Muscle layer of colon (tissue), 2 donors: Measurements from ENCODE around the gene VPS13A.
"Not testable (repeated sequence)": the region's sequence is repeated elsewhere in the genome, so short reads cannot be mapped to it uniquely, and the experiment has no call there.

Experiments used
- H3K27ac ChIP-seq: one replicate; pipeline ENCODE4 v1.7.0; 2013; ENCODE audit warnings: low read depth, mild to moderate bottlenecking, low read length, moderate library complexity
- H3K27me3 ChIP-seq, 2 donors: one replicate each; pipeline ENCODE4 v1.7.0; 2013; ENCODE audit warnings: low read length in 2 of 2, mild to moderate bottlenecking in 2 of 2; ENCODE audit not compliant: insufficient read depth in 2 of 2, control insufficient read depth in 1 of 2
- H3K36me3 ChIP-seq: one replicate; pipeline ENCODE4 v1.7.0; 2013; ENCODE audit warnings: mild to moderate bottlenecking, low read length; ENCODE audit not compliant: insufficient read depth
- H3K4me1 ChIP-seq: one replicate; pipeline ENCODE4 v1.7.0; 2013; ENCODE audit warnings: mild to moderate bottlenecking, low read length; ENCODE audit not compliant: insufficient read depth
- H3K4me3 ChIP-seq, 2 donors: one replicate each; pipeline ENCODE4 v1.7.0; 2013; ENCODE audit warnings: low read length in 2 of 2, low read depth in 1 of 2, mild to moderate bottlenecking in 1 of 2, moderate library complexity in 1 of 2
- H3K9ac ChIP-seq: one replicate; pipeline ENCODE4 v1.7.0; 2013; ENCODE audit warnings: low read length
- H3K9me3 ChIP-seq: one replicate; pipeline ENCODE4 v1.7.0; 2013; ENCODE audit warnings: mild to moderate bottlenecking, low read length
- donor health status: abdominal sarcoma.
- donor health status: Adenocarcinoma of cecum.

VPS13A gene

DNA sequence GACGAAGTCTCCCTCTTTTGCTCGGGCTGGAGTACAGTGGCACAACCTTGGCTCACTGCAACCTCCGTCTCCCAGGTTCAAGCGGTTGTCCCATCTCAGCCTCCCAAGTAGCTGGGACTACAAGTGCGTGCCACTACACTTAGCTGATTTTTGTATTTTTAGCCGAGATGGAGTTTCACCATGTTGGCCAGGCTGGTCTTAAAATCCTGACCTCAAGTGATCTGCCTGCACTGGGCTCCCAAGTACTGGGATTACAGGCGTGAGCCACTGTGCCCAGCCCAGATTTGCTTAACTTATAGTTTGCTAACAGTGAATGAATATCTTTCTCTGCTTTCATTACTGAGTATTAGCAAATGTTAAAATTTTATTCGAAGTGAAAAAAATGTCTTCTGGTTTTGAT, 84.3 kb downstream of the VPS13A start:
- no peak overlapping the region for H3K27ac ChIP-seq
- no peak overlapping the region for H3K9ac ChIP-seq

DNA sequence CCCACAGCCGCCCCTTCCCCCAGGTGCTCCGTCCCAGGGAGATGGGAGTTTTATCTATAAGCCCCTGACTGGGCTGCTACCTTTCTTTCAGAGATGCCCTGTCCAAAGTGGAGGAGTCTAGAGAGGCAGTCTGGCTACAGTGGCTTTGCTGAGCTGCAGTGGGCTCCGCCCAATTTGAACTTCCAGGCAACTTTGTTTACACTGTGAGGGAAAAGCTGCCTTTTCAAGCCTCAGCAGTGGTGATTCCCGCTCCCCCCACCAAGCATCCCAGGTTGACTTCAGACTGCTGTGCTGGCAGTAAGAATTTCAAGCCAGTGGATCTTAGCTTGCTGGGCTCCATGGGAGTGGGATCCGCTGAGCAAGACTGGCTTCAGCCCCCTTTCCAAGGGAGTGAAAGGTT, 90.4 kb downstream of the VPS13A start:
- not testable (repeated sequence) for H3K4me3 ChIP-seq, H3K4me1 ChIP-seq, H3K36me3 ChIP-seq, H3K27me3 ChIP-seq, H3K9ac ChIP-seq, H3K9me3 ChIP-seq, H3K27ac ChIP-seq

More for the DNA sequence above, 84.3 kb downstream of the VPS13A start:
- H3K27me3 ChIP-seq, result no peaks in the 10 kb centered on the region
- no peak overlapping the region for H3K4me3 ChIP-seq
- no peaks in the 10 kb centered on the region for H3K36me3 ChIP-seq
- no peaks in the 10 kb centered on the region for H3K4me1 ChIP-seq
- H3K9me3 ChIP-seq, result no peaks in the 10 kb centered on the region

- H3K9me3 ChIP-seq, result no peaks in the 10 kb centered on the region
- H3K4me3 ChIP-seq, result no peak overlapping the region
- H3K4me1 ChIP-seq, result no peaks in the 10 kb centered on the region
- no peak overlapping the region for H3K9ac ChIP-seq
- H3K27me3 ChIP-seq, result no peaks in the 10 kb centered on the region
- peaks cover 6% of the 10 kb centered on the region for H3K36me3 ChIP-seq
- H3K27ac ChIP-seq, result no peak overlapping the region
Measured at GRCh38 chr9:77271023-77271690, 93.8 kb downstream of the VPS13A start.

GRCh38 chr9:77276799-77277198, 99.5 kb downstream of the VPS13A start:
- Histone ChIP-seq H3K36me3 (peaks cover 6% of the 10 kb centered on the region), H3K4me3 (no peak overlapping the region), H3K9ac (no peak overlapping the region), H3K27me3 (no peaks in the 10 kb centered on the region), H3K27ac (no peak overlapping the region), H3K9me3 (no peaks in the 10 kb centered on the region), H3K4me1 (no peaks in the 10 kb centered on the region)

DNA sequence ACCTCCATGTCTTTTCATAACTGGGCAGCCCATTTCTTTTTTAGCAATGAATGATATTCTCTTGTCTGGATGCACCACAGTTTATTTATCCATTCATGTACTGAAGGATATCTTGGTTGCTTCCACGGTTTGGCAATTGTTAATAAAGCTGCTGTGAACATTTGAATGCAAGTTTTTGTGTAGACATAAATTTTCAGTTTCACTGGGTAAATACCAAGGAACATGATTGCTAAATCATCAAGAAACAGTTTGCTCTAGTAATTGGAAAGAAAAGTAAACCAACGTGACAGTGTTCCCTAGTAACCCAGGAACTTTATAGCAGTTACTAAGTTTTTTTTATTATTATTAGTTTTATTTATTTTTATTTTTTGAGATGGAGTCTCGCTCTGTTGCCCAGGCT, 100.4 kb downstream of the VPS13A start:
- Histone ChIP-seq H3K36me3 (peaks cover 6% of the 10 kb centered on the region), H3K4me3 (no peak overlapping the region), H3K9ac (no peak overlapping the region), H3K4me1 (no peaks in the 10 kb centered on the region), H3K9me3 (no peaks in the 10 kb centered on the region), H3K27me3 (no peaks in the 10 kb centered on the region), H3K27ac (no peak overlapping the region)

DNA sequence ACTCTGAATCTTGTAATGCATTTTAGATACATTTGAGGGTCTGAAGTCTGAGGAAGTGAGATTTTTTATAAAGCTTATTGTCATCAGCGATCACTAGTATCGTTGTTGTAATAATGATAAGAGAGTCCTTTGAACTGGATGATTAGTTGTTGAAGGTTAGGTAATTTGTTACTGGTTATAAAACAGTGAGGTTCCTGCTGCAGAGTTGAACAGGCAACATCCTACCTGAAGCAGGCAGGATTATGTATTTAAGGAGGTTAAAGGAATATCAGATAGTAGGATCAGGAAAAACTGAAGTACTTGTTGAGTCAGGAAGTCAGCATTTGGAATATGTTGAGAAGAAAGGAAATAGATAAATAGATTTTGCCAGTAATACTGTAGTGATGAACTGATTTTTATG, 106.7 kb downstream of the VPS13A start:
- no peak overlapping the region for H3K9ac ChIP-seq
- no peaks in the 10 kb centered on the region for H3K36me3 ChIP-seq
- H3K27ac ChIP-seq, result no peak overlapping the region
- no peaks in the 10 kb centered on the region for H3K27me3 ChIP-seq
- no peaks in the 10 kb centered on the region for H3K4me1 ChIP-seq
- H3K4me3 ChIP-seq, result no peak overlapping the region
- H3K9me3 ChIP-seq, result no peaks in the 10 kb centered on the region

GRCh38 chr9:77284616-77285015, 107.3 kb downstream of the VPS13A start:
- Histone ChIP-seq H3K4me3 (no peak overlapping the region), H3K27me3 (no peaks in the 10 kb centered on the region), H3K9me3 (no peaks in the 10 kb centered on the region), H3K4me1 (no peaks in the 10 kb centered on the region), H3K9ac (no peak overlapping the region), H3K36me3 (no peaks in the 10 kb centered on the region), H3K27ac (no peak overlapping the region)

GRCh38 chr9:77290373-77290772, 113.0 kb downstream of the VPS13A start:
- no peaks in the 10 kb centered on the region for H3K27me3 ChIP-seq
- H3K4me3 ChIP-seq, result no peak overlapping the region
- H3K36me3 ChIP-seq, result no peaks in the 10 kb centered on the region
- H3K9ac ChIP-seq, result no peak overlapping the region
- H3K27ac ChIP-seq, result no peak overlapping the region
- no peaks in the 10 kb centered on the region for H3K4me1 ChIP-seq
- no peaks in the 10 kb centered on the region for H3K9me3 ChIP-seq

DNA sequence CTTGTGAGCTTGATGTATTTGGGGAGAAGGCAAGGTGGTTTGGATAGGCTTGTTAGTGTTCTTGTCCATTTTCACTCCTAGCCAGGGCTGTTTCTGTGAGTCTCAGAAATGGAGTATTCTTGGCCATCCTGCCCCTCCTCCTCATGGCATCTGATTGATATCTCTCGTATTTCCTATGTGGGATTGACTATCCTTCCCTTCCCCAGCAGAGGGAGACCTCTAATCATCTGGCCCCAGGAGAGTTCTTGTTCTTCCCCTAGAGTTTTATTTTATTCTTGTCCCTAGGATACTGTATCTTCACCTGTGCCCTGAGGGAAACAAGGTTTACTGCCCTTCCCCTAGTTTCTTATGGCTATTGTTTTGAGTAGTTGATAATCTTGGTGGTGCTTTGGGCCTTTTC, 114.4 kb downstream of the VPS13A start:
- no peak overlapping the region for H3K4me3 ChIP-seq
- no peaks in the 10 kb centered on the region for H3K36me3 ChIP-seq
- H3K27ac ChIP-seq, result no peak overlapping the region
- H3K9ac ChIP-seq, result no peak overlapping the region
- H3K9me3 ChIP-seq, result no peaks in the 10 kb centered on the region
- H3K4me1 ChIP-seq, result no peaks in the 10 kb centered on the region
- no peaks in the 10 kb centered on the region for H3K27me3 ChIP-seq

DNA sequence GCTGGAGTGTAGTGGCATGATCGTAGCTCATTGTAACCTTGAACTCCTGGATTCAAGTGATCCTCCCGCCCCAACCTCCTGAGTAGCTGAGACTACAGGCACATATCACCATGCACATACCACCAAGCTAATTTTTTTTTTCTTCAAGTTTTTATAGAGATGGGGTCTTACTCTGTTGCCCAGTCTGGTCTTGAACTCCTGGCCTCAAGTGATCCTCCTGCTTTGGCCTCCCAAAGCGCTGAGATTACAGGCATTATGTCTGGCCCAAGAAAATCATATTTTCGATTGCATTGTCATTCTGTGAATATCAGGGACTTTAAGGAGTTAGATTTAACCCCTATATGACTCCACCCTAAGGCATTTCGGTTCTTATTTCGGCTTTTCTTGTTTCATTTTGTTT, 116.6 kb downstream of the VPS13A start:
- no peaks in the 10 kb centered on the region for H3K9me3 ChIP-seq
- H3K9ac ChIP-seq, result no peak overlapping the region
- H3K27ac ChIP-seq, result no peak overlapping the region
- no peak overlapping the region for H3K4me3 ChIP-seq
- H3K4me1 ChIP-seq, result no peaks in the 10 kb centered on the region
- H3K36me3 ChIP-seq, result no peaks in the 10 kb centered on the region
- H3K27me3 ChIP-seq, result no peaks in the 10 kb centered on the region

- no peaks in the 10 kb centered on the region for H3K27me3 ChIP-seq
- no peak overlapping the region for H3K9ac ChIP-seq
- no peak overlapping the region for H3K4me3 ChIP-seq
- H3K9me3 ChIP-seq, result no peaks in the 10 kb centered on the region
- no peaks in the 10 kb centered on the region for H3K36me3 ChIP-seq
- H3K27ac ChIP-seq, result no peak overlapping the region
- no peaks in the 10 kb centered on the region for H3K4me1 ChIP-seq
Measured at GRCh38 chr9:77304543-77304942, 127.2 kb downstream of the VPS13A start.

- H3K4me3 ChIP-seq, result no peak overlapping the region
- H3K27ac ChIP-seq, result no peak overlapping the region
- no peaks in the 10 kb centered on the region for H3K27me3 ChIP-seq
- H3K9me3 ChIP-seq, result no peaks in the 10 kb centered on the region
- no peaks in the 10 kb centered on the region for H3K36me3 ChIP-seq
- no peak overlapping the region for H3K9ac ChIP-seq
- no peaks in the 10 kb centered on the region for H3K4me1 ChIP-seq
Measured at GRCh38 chr9:77305622-77306400, 128.5 kb downstream of the VPS13A start.
